ENCODE data around the gene S100B.

The S100B gene

GRCh38 chr21:46604975-46605766 lies at the start of gene S100B:
Gene S100B (minus strand): TSS chr21:46605082. CDS start chr21:46602415, 2,667 bp downstream.
- TF ChIP-seq, protein P1, sequence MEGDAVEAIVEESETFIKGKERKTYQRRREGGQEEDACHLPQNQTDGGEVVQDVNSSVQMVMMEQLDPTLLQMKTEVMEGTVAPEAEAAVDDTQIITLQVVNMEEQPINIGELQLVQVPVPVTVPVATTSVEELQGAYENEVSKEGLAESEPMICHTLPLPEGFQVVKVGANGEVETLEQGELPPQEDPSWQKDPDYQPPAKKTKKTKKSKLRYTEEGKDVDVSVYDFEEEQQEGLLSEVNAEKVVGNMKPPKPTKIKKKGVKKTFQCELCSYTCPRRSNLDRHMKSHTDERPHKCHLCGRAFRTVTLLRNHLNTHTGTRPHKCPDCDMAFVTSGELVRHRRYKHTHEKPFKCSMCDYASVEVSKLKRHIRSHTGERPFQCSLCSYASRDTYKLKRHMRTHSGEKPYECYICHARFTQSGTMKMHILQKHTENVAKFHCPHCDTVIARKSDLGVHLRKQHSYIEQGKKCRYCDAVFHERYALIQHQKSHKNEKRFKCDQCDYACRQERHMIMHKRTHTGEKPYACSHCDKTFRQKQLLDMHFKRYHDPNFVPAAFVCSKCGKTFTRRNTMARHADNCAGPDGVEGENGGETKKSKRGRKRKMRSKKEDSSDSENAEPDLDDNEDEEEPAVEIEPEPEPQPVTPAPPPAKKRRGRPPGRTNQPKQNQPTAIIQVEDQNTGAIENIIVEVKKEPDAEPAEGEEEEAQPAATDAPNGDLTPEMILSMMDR (IDR thresholded peaks at IDR 0.05; ENCODE audit: low read depth, low read length) = no peak
- no peak within 1 kb of the TSS for H3K4me3 ChIP-seq (ENCODE audit: low read depth, low read length)

DNA sequence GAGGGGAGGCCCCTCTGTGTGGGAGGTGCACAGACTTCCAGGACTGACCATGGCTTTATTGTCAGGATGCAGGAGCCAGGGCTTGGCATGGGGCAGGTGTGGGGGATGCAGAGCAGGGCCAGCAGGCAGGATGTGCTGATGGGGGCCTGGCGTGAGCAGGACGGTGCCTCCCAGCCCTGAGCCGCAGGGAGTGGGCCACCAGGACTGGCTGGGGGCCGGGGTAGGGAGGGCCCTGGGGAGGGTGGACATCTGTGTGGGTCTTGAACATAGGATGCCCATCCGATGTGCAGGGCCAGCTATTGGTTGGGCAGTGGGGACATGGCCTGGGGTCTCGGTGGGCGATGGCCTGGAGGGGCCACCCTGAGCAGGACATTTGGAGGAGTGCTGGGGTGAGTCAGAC lies 46.2 kb upstream of the S100B start:
- TF ChIP-seq, protein P1 (IDR thresholded peaks at IDR 0.05; ENCODE audit: low read depth, low read length) = no peak
- H3K4me3 ChIP-seq (ENCODE audit: low read depth, low read length) = no peak overlapping the region

GRCh38 chr21:46650476-46651098 lies 45.7 kb upstream of the S100B start:
- TF ChIP-seq, protein P1 (IDR thresholded peaks at IDR 0.05; ENCODE audit: low read depth, low read length) = no peak
- no peak overlapping the region for H3K4me3 ChIP-seq (ENCODE audit: low read depth, low read length)

GRCh38 chr21:46649356-46649755 lies 44.5 kb upstream of the S100B start:
- TF ChIP-seq, protein P1 (IDR thresholded peaks at IDR 0.05; ENCODE audit: low read depth, low read length) = no peak
- H3K4me3 ChIP-seq (ENCODE audit: low read depth, low read length) = no peak overlapping the region

DNA sequence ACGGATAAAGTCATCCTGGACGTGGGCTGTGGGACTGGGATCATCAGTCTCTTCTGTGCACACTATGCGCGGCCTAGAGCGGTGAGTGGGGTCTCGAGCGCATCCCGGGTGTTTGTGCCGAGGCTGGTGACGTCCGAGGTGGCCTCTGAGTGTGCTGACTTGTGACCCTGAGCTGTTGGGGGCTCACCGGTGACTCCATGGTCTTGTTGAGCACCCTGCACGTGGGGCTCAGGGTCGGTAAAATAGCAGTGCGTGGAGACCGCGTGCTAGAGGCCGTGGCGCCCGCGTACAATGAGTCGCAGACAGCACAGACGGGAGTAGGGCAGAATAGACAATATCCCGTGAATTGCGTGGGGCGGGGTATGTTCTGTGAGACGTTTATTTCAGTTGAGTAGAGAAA lies 43.7 kb upstream of the S100B start:
- TF ChIP-seq, protein P1 (IDR thresholded peaks at IDR 0.05; ENCODE audit: low read depth, low read length) = no peak
- no peak overlapping the region for H3K4me3 ChIP-seq (ENCODE audit: low read depth, low read length)

GRCh38 chr21:46646541-46647154 lies 41.8 kb upstream of the S100B start:
- H3K4me3 ChIP-seq (ENCODE audit: low read depth, low read length) = no peak overlapping the region
- TF ChIP-seq, protein P1 (IDR thresholded peaks at IDR 0.05; ENCODE audit: low read depth, low read length) = no peak

DNA sequence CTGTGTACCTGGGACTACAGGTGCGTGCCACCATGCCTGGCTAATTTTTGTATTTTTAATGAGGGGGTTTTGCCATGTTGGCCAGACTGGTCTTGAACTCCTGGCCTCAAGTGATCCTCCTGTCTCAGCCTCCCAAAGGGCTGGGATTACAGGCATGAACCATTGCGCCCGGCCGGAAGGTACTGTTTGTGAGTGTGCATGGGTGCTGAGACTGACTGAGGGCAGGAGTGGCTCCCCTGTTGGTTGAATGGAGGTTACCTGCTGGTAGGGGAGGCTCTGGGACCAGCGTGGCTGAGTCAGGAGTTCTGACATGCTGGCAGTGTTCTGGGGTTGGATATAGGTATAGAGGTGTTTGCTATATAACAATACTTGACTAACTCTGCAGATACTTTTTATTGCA lies 41.0 kb upstream of the S100B start:
- no peak overlapping the region for H3K4me3 ChIP-seq (ENCODE audit: low read depth, low read length)
- TF ChIP-seq, protein P1 (IDR thresholded peaks at IDR 0.05; ENCODE audit: low read depth, low read length) = no peak
